K562 (cell line): ENCODE data around the gene TPBGL.

Experiments used
- BACH1 ChIP-seq: fragments of 200-800 bp; sonication (Bioruptor generic); IDR thresholded peaks from 2 replicates; pipeline ENCODE4 v1.6.1; 2016; ENCODE audit warnings: missing genetic modification characterization, missing compliant biosample characterization
- JUND ChIP-seq, 2 experiments: IDR thresholded peaks; 2 replicates in 1 of 2; 3 replicates in 1 of 2; pipeline ENCODE4 v1.6.1; 2011; ENCODE audit warnings: borderline replicate concordance in 2 of 2, low read depth in 2 of 2, low read length in 2 of 2, improper control_type of control experiment in 1 of 2, missing biosample characterization in 1 of 2, missing genetic modification characterization in 1 of 2, missing genetic modification reagents in 1 of 2
- PCBP2 ChIP-seq: fragments of 200-400 bp; formaldehyde crosslinking; IDR thresholded peaks from 2 replicates; pipeline ENCODE4 v1.6.1; 2018; ENCODE audit warnings: low read length, low read depth, mild to moderate bottlenecking, moderate library complexity; ENCODE audit not compliant: poor library complexity, severe bottlenecking
- POLR2A ChIP-seq: fragments of 450-650 bp; conservative IDR thresholded peaks from 2 replicates; pipeline ENCODE4 v1.6.1; 2016
- TF ChIP-seq, protein P1 (sequence below), 3 experiments: IDR thresholded peaks in 2 of 3; conservative IDR thresholded peaks in 1 of 3; 2 replicates each; pipeline ENCODE4 v1.5.1; 2011 to 2012; ENCODE audit warnings: low read length in 3 of 3, mild to moderate bottlenecking in 3 of 3, control low read depth in 2 of 3, improper control_type of control experiment in 1 of 3, inconsistent platforms in 1 of 3, low read depth in 1 of 3, mixed read lengths in 1 of 3, moderate library complexity in 1 of 3; ENCODE audit not compliant: insufficient read depth in 2 of 3

DNA sequence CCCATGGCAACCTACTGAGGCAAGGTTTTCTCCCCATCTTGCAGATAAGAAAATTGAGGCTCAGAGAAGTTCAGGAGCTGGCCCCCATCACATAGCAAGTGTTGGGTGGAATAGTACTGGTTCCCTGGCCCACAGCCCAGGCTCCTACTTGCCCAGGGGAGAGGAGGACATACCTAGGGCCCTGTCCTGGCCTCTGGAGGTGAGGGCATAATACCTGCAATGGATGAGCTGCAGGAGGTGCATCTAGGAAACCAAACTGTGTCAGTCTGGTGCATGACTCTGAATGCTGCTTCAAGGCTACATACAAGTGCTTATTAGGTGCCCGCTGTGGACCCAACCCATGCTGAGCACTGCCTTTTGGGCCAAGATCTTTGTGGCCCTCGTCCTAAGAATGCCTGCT is 40.0 kb upstream of the TPBGL start:
- TF ChIP-seq JUND (IDR thresholded peaks at IDR 0.05; ENCODE audit: borderline replicate concordance, low read depth, low read length) (no peak), JUND (tag; IDR thresholded peaks at IDR 0.05; ENCODE audit: borderline replicate concordance, low read depth, low read length) (no peak), BACH1 (tag) (no peak), POLR2A (no peak), PCBP2 (no peak)
- TF ChIP-seq, protein P1, sequence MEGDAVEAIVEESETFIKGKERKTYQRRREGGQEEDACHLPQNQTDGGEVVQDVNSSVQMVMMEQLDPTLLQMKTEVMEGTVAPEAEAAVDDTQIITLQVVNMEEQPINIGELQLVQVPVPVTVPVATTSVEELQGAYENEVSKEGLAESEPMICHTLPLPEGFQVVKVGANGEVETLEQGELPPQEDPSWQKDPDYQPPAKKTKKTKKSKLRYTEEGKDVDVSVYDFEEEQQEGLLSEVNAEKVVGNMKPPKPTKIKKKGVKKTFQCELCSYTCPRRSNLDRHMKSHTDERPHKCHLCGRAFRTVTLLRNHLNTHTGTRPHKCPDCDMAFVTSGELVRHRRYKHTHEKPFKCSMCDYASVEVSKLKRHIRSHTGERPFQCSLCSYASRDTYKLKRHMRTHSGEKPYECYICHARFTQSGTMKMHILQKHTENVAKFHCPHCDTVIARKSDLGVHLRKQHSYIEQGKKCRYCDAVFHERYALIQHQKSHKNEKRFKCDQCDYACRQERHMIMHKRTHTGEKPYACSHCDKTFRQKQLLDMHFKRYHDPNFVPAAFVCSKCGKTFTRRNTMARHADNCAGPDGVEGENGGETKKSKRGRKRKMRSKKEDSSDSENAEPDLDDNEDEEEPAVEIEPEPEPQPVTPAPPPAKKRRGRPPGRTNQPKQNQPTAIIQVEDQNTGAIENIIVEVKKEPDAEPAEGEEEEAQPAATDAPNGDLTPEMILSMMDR (IDR thresholded peaks at IDR 0.05 in 2 of 3, conservative IDR thresholded peaks at IDR 0.05 in 1 of 3; ENCODE audit: insufficient read depth in 2 of 3, low read depth in 1 of 3, low read length in 3 of 3), result no peak
